ENCODE results near the gene DCAKD.

DCAKD gene

GRCh38 chr17:45022288-45022648 is 29.2 kb downstream of the DCAKD start:
- DNase-seq, result no peak
- Mint-ChIP-seq H3K4me3 (no peak overlapping the region), H3K36me3 (ENCODE audit: low read depth) (peaks cover 22% of the 10 kb centered on the region), H3K4me1 (peaks cover 36% of the 10 kb centered on the region), H3K27ac (no peak overlapping the region), H3K9me3 (no peaks in the 10 kb centered on the region), H3K27me3 (ENCODE audit: low read depth, poor library complexity) (peaks cover 33% of the 10 kb centered on the region)
- no peak for TF ChIP-seq CTCF (IDR thresholded peaks at IDR 0.05)

GRCh38 chr17:45021607-45022287 is 29.7 kb downstream of the DCAKD start:
- peak; percentile 66 for TF ChIP-seq CTCF (IDR thresholded peaks at IDR 0.05)
- H3K27me3 Mint-ChIP-seq (ENCODE audit: low read depth, poor library complexity), result peaks cover 37% of the 10 kb centered on the region
- peak overlapping the region; percentile 72 for H3K4me3 Mint-ChIP-seq
- DNase-seq, result peak; percentile 80
- H3K27ac Mint-ChIP-seq, result no peak overlapping the region
- peaks cover 38% of the 10 kb centered on the region for H3K4me1 Mint-ChIP-seq
- no peaks in the 10 kb centered on the region for H3K9me3 Mint-ChIP-seq
- H3K36me3 Mint-ChIP-seq (ENCODE audit: low read depth), result peaks cover 17% of the 10 kb centered on the region

GRCh38 chr17:45020354-45021138 is 30.9 kb downstream of the DCAKD start:
- no peak overlapping the region for H3K27ac Mint-ChIP-seq
- no peaks in the 10 kb centered on the region for H3K9me3 Mint-ChIP-seq
- peak; percentile 49 for DNase-seq
- no peak for TF ChIP-seq CTCF (IDR thresholded peaks at IDR 0.05)
- peaks cover 41% of the 10 kb centered on the region for H3K27me3 Mint-ChIP-seq (ENCODE audit: low read depth, poor library complexity)
- H3K4me1 Mint-ChIP-seq, result peaks cover 48% of the 10 kb centered on the region
- H3K36me3 Mint-ChIP-seq (ENCODE audit: low read depth), result peaks cover 13% of the 10 kb centered on the region
- H3K4me3 Mint-ChIP-seq, result peak overlapping the region; percentile 72

- no peak overlapping the region for H3K27ac Mint-ChIP-seq
- no peak for TF ChIP-seq CTCF (IDR thresholded peaks at IDR 0.05)
Measured at GRCh38 chr17:45018848-45019711, 32.4 kb downstream of the DCAKD start.

GRCh38 chr17:45018514-45018847 is 33.0 kb downstream of the DCAKD start:
- no peak for TF ChIP-seq CTCF (IDR thresholded peaks at IDR 0.05)
- no peaks in the 10 kb centered on the region for H3K9me3 Mint-ChIP-seq

More at GRCh38 chr17:45018848-45019711, 32.4 kb downstream of the DCAKD start:
- Mint-ChIP-seq H3K4me1 (peaks cover 48% of the 10 kb centered on the region), H3K36me3 (ENCODE audit: low read depth) (peaks cover 10% of the 10 kb centered on the region), H3K4me3 (peak overlapping the region; percentile 89), H3K27me3 (ENCODE audit: low read depth, poor library complexity) (peaks cover 41% of the 10 kb centered on the region), H3K9me3 (no peaks in the 10 kb centered on the region)
- DNase-seq, result peak; percentile 57

More at GRCh38 chr17:45018514-45018847, 33.0 kb downstream of the DCAKD start:
- Mint-ChIP-seq H3K36me3 (ENCODE audit: low read depth) (peaks cover 4% of the 10 kb centered on the region), H3K4me1 (peaks cover 52% of the 10 kb centered on the region), H3K27me3 (ENCODE audit: low read depth, poor library complexity) (peaks cover 41% of the 10 kb centered on the region), H3K27ac (no peak overlapping the region), H3K4me3 (peak overlapping the region; percentile 89)
- DNase-seq, result no peak

Measured in nephron progenitor cell (in vitro differentiated cells).